ENCODE results near the gene TRIM37.

DNA sequence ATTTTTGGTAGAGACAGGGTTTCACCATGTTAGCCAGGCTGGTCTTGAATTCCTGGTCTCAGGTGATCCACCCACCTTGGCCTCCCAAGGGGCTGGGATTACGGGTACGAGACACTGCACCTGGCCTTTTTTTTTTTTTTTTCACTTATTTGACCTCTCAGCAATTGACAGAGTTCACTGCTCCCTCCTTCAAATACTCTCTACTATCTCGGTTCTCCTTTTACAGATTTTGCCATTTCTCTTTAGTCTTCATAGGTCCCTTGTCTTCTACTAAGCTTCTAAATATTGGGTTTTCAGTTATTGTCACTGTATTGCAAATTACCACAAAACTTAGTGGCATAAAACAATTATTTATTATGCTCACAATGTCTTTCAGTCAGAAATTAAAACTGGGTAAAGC is 159.3 kb downstream of the TRIM37 start:
- TF ChIP-seq, protein P1, sequence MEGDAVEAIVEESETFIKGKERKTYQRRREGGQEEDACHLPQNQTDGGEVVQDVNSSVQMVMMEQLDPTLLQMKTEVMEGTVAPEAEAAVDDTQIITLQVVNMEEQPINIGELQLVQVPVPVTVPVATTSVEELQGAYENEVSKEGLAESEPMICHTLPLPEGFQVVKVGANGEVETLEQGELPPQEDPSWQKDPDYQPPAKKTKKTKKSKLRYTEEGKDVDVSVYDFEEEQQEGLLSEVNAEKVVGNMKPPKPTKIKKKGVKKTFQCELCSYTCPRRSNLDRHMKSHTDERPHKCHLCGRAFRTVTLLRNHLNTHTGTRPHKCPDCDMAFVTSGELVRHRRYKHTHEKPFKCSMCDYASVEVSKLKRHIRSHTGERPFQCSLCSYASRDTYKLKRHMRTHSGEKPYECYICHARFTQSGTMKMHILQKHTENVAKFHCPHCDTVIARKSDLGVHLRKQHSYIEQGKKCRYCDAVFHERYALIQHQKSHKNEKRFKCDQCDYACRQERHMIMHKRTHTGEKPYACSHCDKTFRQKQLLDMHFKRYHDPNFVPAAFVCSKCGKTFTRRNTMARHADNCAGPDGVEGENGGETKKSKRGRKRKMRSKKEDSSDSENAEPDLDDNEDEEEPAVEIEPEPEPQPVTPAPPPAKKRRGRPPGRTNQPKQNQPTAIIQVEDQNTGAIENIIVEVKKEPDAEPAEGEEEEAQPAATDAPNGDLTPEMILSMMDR (IDR thresholded peaks at IDR 0.05; ENCODE audit: low read length): no peak
- no peak for TF ChIP-seq EZH2phosphoT487 (IDR thresholded peaks at IDR 0.05; ENCODE audit: low read length)
- TF ChIP-seq EZH2 (optimal IDR thresholded peaks at IDR 0.05; ENCODE audit: low read depth, low read length): no peak

Data from MM.1S (cell line).